H9 (cell line): Measurements from ENCODE around the gene ZNF684. TPM values are rescaled to one million over a fixed set of nuclear protein-coding genes. Genes with fewer than 3 reads are reported as not detected.

ENCODE experiments used
- DNase-seq: peaks from one replicate; pipeline ENCODE4 v3.0.0-alpha.2; 2017
- H2AFZ ChIP-seq: one replicate; pipeline ENCODE4 v1.6.1; 2013; ENCODE audit warnings: mild to moderate bottlenecking, low read length, control low read depth, moderate library complexity
- H2AK5ac ChIP-seq: 2 replicates; pipeline ENCODE4 v1.6.1; 2013; ENCODE audit warnings: low read length, control low read depth, mixed read lengths; ENCODE audit not compliant: insufficient read length
- H2BK120ac ChIP-seq: one replicate; pipeline ENCODE4 v1.6.1; 2013; ENCODE audit warnings: low read depth, mild to moderate bottlenecking, low read length, control low read depth, inconsistent platforms; ENCODE audit not compliant: poor library complexity, severe bottlenecking
- H2BK12ac ChIP-seq: 2 replicates; pipeline ENCODE4 v1.6.1; 2013; ENCODE audit warnings: low read length, control low read depth, mixed read lengths, low read depth; ENCODE audit not compliant: insufficient read length
- H2BK15ac ChIP-seq: 2 replicates; pipeline ENCODE4 v1.6.1; 2013; ENCODE audit warnings: low read depth, low read length, control low read depth
- H2BK20ac ChIP-seq: one replicate; pipeline ENCODE4 v1.6.1; 2013; ENCODE audit warnings: low read depth, mild to moderate bottlenecking, low read length, control low read depth, inconsistent platforms; ENCODE audit not compliant: poor library complexity, severe bottlenecking
- H2BK5ac ChIP-seq: 2 replicates; pipeline ENCODE4 v1.6.1; 2013; ENCODE audit warnings: low read length, control low read depth, mixed read lengths; ENCODE audit not compliant: insufficient read length
- H3K14ac ChIP-seq: 2 replicates; pipeline ENCODE4 v1.6.1; 2013; ENCODE audit warnings: low read length, control low read depth; ENCODE audit not compliant: insufficient read depth
- H3K18ac ChIP-seq: 2 replicates; pipeline ENCODE4 v1.6.1; 2013; ENCODE audit warnings: low read depth, mild to moderate bottlenecking, mixed read lengths, low read length, control low read depth; ENCODE audit not compliant: insufficient read length
- H3K23ac ChIP-seq: 2 replicates; pipeline ENCODE4 v1.6.1; 2013; ENCODE audit warnings: low read length, control low read depth, mixed read lengths, low read depth; ENCODE audit not compliant: insufficient read length
- H3K23me2 ChIP-seq: 2 replicates; pipeline ENCODE4 v1.6.1; 2013; ENCODE audit warnings: low read depth, mild to moderate bottlenecking, mixed read lengths, low read length, control low read depth; ENCODE audit not compliant: insufficient read length, poor library complexity, severe bottlenecking
- H3K27ac ChIP-seq: 2 replicates; pipeline ENCODE4 v1.5.1; 2013; ENCODE audit warnings: low read length, control low read depth, mixed read lengths, low read depth; ENCODE audit not compliant: insufficient read length
- H3K27me3 ChIP-seq: 2 replicates; pipeline ENCODE4 v1.6.1; 2013; ENCODE audit warnings: low read length, control low read depth, inconsistent platforms; ENCODE audit not compliant: insufficient read depth
- H3K4ac ChIP-seq: 2 replicates; pipeline ENCODE4 v1.6.1; 2013; ENCODE audit warnings: low read depth, mild to moderate bottlenecking, control low read depth, inconsistent platforms, low read length, moderate library complexity
- H3K4me1 ChIP-seq: 2 replicates; pipeline ENCODE4 v1.6.1; 2013; ENCODE audit warnings: low read length, control low read depth, inconsistent platforms; ENCODE audit not compliant: insufficient read depth
- H3K4me2 ChIP-seq: 2 replicates; pipeline ENCODE4 v1.6.1; 2013; ENCODE audit warnings: low read length, control low read depth, mixed read lengths; ENCODE audit not compliant: insufficient read length, insufficient read depth
- H3K56ac ChIP-seq: 2 replicates; pipeline ENCODE4 v1.6.1; 2013; ENCODE audit warnings: low read depth, mild to moderate bottlenecking, mixed read lengths, low read length, control low read depth; ENCODE audit not compliant: insufficient read length
- H3K79me1 ChIP-seq: 2 replicates; pipeline ENCODE4 v1.6.1; 2013; ENCODE audit warnings: low read depth, mild to moderate bottlenecking, moderate library complexity, low read length, control low read depth, inconsistent platforms; ENCODE audit not compliant: insufficient read depth, poor library complexity, severe bottlenecking
- H3K79me2 ChIP-seq: 2 replicates; pipeline ENCODE4 v1.6.1; 2013; ENCODE audit warnings: low read length, control low read depth, inconsistent platforms; ENCODE audit not compliant: insufficient read depth
- H3K9ac ChIP-seq: 2 replicates; pipeline ENCODE4 v1.6.1; 2013; ENCODE audit warnings: low read length, control low read depth, mixed read lengths; ENCODE audit not compliant: insufficient read length; ENCODE audit errors: extremely low read depth
- H3K9me3 ChIP-seq: one replicate; pipeline ENCODE4 v1.6.1; 2013; ENCODE audit warnings: low read depth, low read length, inconsistent platforms; ENCODE audit not compliant: control insufficient read depth
- H3T11ph ChIP-seq: one replicate; pipeline ENCODE4 v1.6.1; 2013; ENCODE audit warnings: mild to moderate bottlenecking, low read length, control low read depth, inconsistent platforms
- H4K20me1 ChIP-seq: one replicate; pipeline ENCODE4 v1.6.1; 2013; ENCODE audit not compliant: control insufficient read depth, insufficient read length, insufficient read depth
- H4K5ac ChIP-seq: 2 replicates; pipeline ENCODE4 v1.6.1; 2013; ENCODE audit warnings: low read depth, mild to moderate bottlenecking, mixed read lengths, low read length, control low read depth; ENCODE audit not compliant: insufficient read length
- H4K8ac ChIP-seq: replicated peaks from 2 replicates; pipeline ENCODE4 v1.6.1; 2013; ENCODE audit warnings: low read length, control low read depth, mixed read lengths, low read depth; ENCODE audit not compliant: insufficient read length
- H4K91ac ChIP-seq: 2 replicates; pipeline ENCODE4 v1.6.1; 2013; ENCODE audit warnings: low read depth, mild to moderate bottlenecking, moderate library complexity, mixed read lengths, low read length, control low read depth; ENCODE audit not compliant: insufficient read length
- H3K27ac Mint-ChIP-seq, 3 experiments: 2 replicates in 2 of 3; 3 replicates in 1 of 3; pipeline ENCODE4 v1.8.0; 2020 to 2021; ENCODE audit warnings: mixed read lengths in 3 of 3, mild to moderate bottlenecking in 1 of 3, moderate library complexity in 1 of 3
- H3K27me3 Mint-ChIP-seq: 2 replicates; pipeline ENCODE4 v1.8.0; 2021; ENCODE audit warnings: low read depth, mild to moderate bottlenecking, moderate library complexity, mixed read lengths
- H3K36me3 Mint-ChIP-seq, 3 experiments: 2 replicates in 2 of 3; 3 replicates in 1 of 3; pipeline ENCODE4 v1.8.0; 2020 to 2021; ENCODE audit warnings: low read depth in 3 of 3, mixed read lengths in 3 of 3; ENCODE audit not compliant: insufficient read depth in 1 of 3
- H3K4me1 Mint-ChIP-seq, 2 experiments: 2 replicates each; pipeline ENCODE4 v1.8.0; 2020; ENCODE audit warnings: mixed read lengths in 2 of 2
- H3K4me3 Mint-ChIP-seq, 2 experiments: 2 replicates in 1 of 2; 3 replicates in 1 of 2; pipeline ENCODE4 v1.8.0; 2020 to 2021; ENCODE audit warnings: mild to moderate bottlenecking in 2 of 2, mixed read lengths in 2 of 2, moderate library complexity in 1 of 2
- H3K9me3 Mint-ChIP-seq, 2 experiments: 2 replicates in 1 of 2; 3 replicates in 1 of 2; pipeline ENCODE4 v1.8.0; 2020; ENCODE audit warnings: mild to moderate bottlenecking in 2 of 2, mixed read lengths in 2 of 2, moderate library complexity in 1 of 2
- CTCF ChIP-seq: fragments of 200-600 bp; sonication (generic); conservative IDR thresholded peaks from 3 replicates; pipeline ENCODE4 v1.8.0; 2021; ENCODE audit warnings: antibody characterized with exemption, mild to moderate bottlenecking
- WGBS: extraction: QIAGEN DNeasy Blood & Tissue Kit; methylation state at CpG from one replicate; pipeline ENCODE4 v1.1.7; 2013; ENCODE audit warnings: missing lambda C conversion rate, low lambda C conversion rate, mixed read lengths; ENCODE audit not compliant: insufficient read length; ENCODE audit errors: extremely low coverage; 5-methylcytosine and 5-hydroxymethylcytosine counted together
- total RNA-seq: library from RNA; stranded (reverse); gene quantifications from 2 replicates; pipeline ENCODE4 v1.2.1, GENCODE V29; 2021

ZNF684 gene
- total RNA-seq, 1 experiment from 2014 or later = 6.5 TPM

GRCh38 chr1:40539338-40539737, 7.9 kb downstream of the ZNF684 start:
- no peaks in the 10 kb centered on the region for H3K23me2 ChIP-seq
- H3K9ac ChIP-seq = no peak overlapping the region
- H3K9me3 Mint-ChIP-seq = peaks cover 2 to 4% of the 10 kb centered on the region in 2 experiments; a peak in 2 of 5 replicates

More at GRCh38 chr1:40539338-40539737, 7.9 kb downstream of the ZNF684 start:
- no peak overlapping the region for H3K18ac ChIP-seq
- H3K27me3 ChIP-seq = no peaks in the 10 kb centered on the region
- no peak overlapping the region for H4K5ac ChIP-seq
- H3K4me2 ChIP-seq = no peak overlapping the region
- no peak overlapping the region for H2AK5ac ChIP-seq
- H2BK12ac ChIP-seq = no peak overlapping the region
- H3K4me1 ChIP-seq = no peaks in the 10 kb centered on the region
- no peaks in the 10 kb centered on the region for H3K9me3 ChIP-seq
- no peak overlapping the region for H3K4ac ChIP-seq
- H2BK20ac ChIP-seq = no peak overlapping the region
- no peaks in the 10 kb centered on the region for H3K79me2 ChIP-seq
- Mint-ChIP-seq H3K4me1 (no peaks in the 10 kb centered on the region), H3K36me3 (peaks cover 38 to 48% (median 44%) of the 10 kb centered on the region in 3 experiments; a peak in 6 of 7 replicates), H3K4me3 (no peak overlapping the region), H3K27me3 (no peaks in the 10 kb centered on the region), H3K27ac (no peak overlapping the region)
- no peak overlapping the region for H2BK5ac ChIP-seq
- H2BK120ac ChIP-seq = no peak overlapping the region
- no peak overlapping the region for H2AFZ ChIP-seq
- no peak overlapping the region for H3K56ac ChIP-seq
- no peaks in the 10 kb centered on the region for H4K20me1 ChIP-seq
- no peak overlapping the region for H3T11ph ChIP-seq
- no peaks in the 10 kb centered on the region for H3K79me1 ChIP-seq
- no peak overlapping the region for H3K23ac ChIP-seq
- H3K14ac ChIP-seq = no peak overlapping the region
- H4K8ac ChIP-seq = no peak overlapping the region
- TF ChIP-seq CTCF = no peak
- no peak overlapping the region for H2BK15ac ChIP-seq
- H3K27ac ChIP-seq = no peak overlapping the region
- no peak for DNase-seq
- no peak overlapping the region for H4K91ac ChIP-seq
- no CpG with 5 or more reads among the region's 7 CpGs for WGBS
